ENCODE data around the gene JAZF1.

DNA sequence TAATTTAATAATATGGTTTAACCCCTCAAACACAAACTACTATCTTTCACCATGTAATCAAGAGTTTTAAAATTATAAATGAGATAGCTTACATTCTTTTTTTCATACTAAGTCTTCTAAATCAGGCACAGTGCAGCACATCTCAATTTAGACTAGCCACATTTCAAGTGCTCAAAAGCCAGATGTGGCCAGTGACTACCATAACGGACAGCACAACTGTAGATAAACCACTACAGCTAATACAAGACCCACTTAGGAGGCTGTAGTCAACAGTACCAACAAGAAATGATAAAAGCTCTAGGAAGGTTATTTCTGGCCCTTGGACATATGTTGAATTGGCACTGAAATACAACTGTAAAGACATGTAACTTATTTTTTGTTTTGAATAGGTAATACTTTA is 65.3 kb downstream of the JAZF1 start:
- TF ChIP-seq CTCF (IDR thresholded peaks at IDR 0.05; ENCODE audit: low read length), result no peak
- no peak for TF ChIP-seq EZH2 (optimal IDR thresholded peaks at IDR 0.05; ENCODE audit: low read depth, low read length)

Data from MM.1S (cell line).